GM08714 (cell line): ENCODE data around the gene NDUFB2.
"Not testable (repeated sequence)": the region's sequence is repeated elsewhere in the genome, so short reads cannot be mapped to it uniquely, and the experiment has no call there.

Experiments used
- H3K4me3 ChIP-seq: fragments of 200-500 bp; sonication (Bioruptor generic); 2 replicates; pipeline ENCODE4 v1.5.1; 2014; ENCODE audit warnings: mild to moderate bottlenecking, low read length, inconsistent platforms
- ZNF274 ChIP-seq: IDR thresholded peaks from 2 replicates; pipeline ENCODE4 v1.6.1; 2012; ENCODE audit warnings: mild to moderate bottlenecking, low read depth, low read length

The NDUFB2 gene

GRCh38 chr7:140677496-140677895 is 19.0 kb upstream of the NDUFB2 start:
- H3K4me3 ChIP-seq, result no peak overlapping the region
- no peak for TF ChIP-seq ZNF274

GRCh38 chr7:140678081-140678815 is 18.3 kb upstream of the NDUFB2 start:
- no peak for TF ChIP-seq ZNF274
- H3K4me3 ChIP-seq, result no peak overlapping the region

GRCh38 chr7:140678816-140679130 is 17.7 kb upstream of the NDUFB2 start:
- H3K4me3 ChIP-seq, result no peak overlapping the region
- no peak for TF ChIP-seq ZNF274

- no peak for TF ChIP-seq ZNF274
- no peak overlapping the region for H3K4me3 ChIP-seq
Measured at GRCh38 chr7:140679186-140679585, 17.3 kb upstream of the NDUFB2 start.

GRCh38 chr7:140680886-140681285 is 15.6 kb upstream of the NDUFB2 start:
- H3K4me3 ChIP-seq, result no peak overlapping the region
- TF ChIP-seq ZNF274, result no peak

- TF ChIP-seq ZNF274, result no peak
- no peak overlapping the region for H3K4me3 ChIP-seq
Measured at GRCh38 chr7:140681766-140682165, 14.7 kb upstream of the NDUFB2 start.

GRCh38 chr7:140683657-140684056 is 12.9 kb upstream of the NDUFB2 start:
- TF ChIP-seq ZNF274, result no peak

GRCh38 chr7:140684066-140684950 is 12.2 kb upstream of the NDUFB2 start:
- no peak for TF ChIP-seq ZNF274
- no peak overlapping the region for H3K4me3 ChIP-seq

More at GRCh38 chr7:140683657-140684056, 12.9 kb upstream of the NDUFB2 start:
- no peak overlapping the region for H3K4me3 ChIP-seq

- TF ChIP-seq ZNF274, result no peak
- H3K4me3 ChIP-seq, result no peak overlapping the region
Measured at GRCh38 chr7:140685407-140686087, 11.0 kb upstream of the NDUFB2 start.

- no peak for TF ChIP-seq ZNF274
Measured at GRCh38 chr7:140686921-140687320, 9.6 kb upstream of the NDUFB2 start.

GRCh38 chr7:140688341-140688740 is 8.2 kb upstream of the NDUFB2 start:
- TF ChIP-seq ZNF274, result no peak
- no peak overlapping the region for H3K4me3 ChIP-seq

More at GRCh38 chr7:140686921-140687320, 9.6 kb upstream of the NDUFB2 start:
- H3K4me3 ChIP-seq, result no peak overlapping the region

- no peak for TF ChIP-seq ZNF274
- H3K4me3 ChIP-seq, result no peak overlapping the region
Measured at GRCh38 chr7:140689199-140690152, 7.0 kb upstream of the NDUFB2 start.

- TF ChIP-seq ZNF274, result no peak
- no peak overlapping the region for H3K4me3 ChIP-seq
Measured at GRCh38 chr7:140691376-140692045, 5.0 kb upstream of the NDUFB2 start.

- not testable (repeated sequence) for H3K4me3 ChIP-seq
Measured at GRCh38 chr7:140693849-140694248, 2.7 kb upstream of the NDUFB2 start.
